Neutrophil (primary cell): ENCODE measurements around the gene NUDT8.
A peak's percentile ranks its signal among the peaks of the same experiment; 100 is the strongest.
"Not testable (repeated sequence)": the region's sequence is repeated elsewhere in the genome, so short reads cannot be mapped to it uniquely, and the experiment has no call there.

Experiments used
- H3K27ac ChIP-seq: fragments of 200-600 bp; sonication (generic); 2 replicates; pipeline ENCODE4 v1.5.1; 2016; ENCODE audit warnings: mild to moderate bottlenecking, moderate library complexity
- H3K27me3 ChIP-seq: fragments of 200-600 bp; sonication (generic); 2 replicates; pipeline ENCODE4 v1.6.0; 2016; ENCODE audit warnings: mild to moderate bottlenecking
- H3K36me3 ChIP-seq: fragments of 200-600 bp; sonication (generic); 2 replicates; pipeline ENCODE4 v1.5.1; 2017
- H3K4me1 ChIP-seq, 2 experiments: fragments of 200-600 bp in 1 of 2; sonication (generic) in 1 of 2; 1 replicate in 1 of 2; 2 replicates in 1 of 2; pipeline versions ENCODE4 v1.5.1 to v1.6.1; 2013 to 2016; ENCODE audit warnings: low read depth in 1 of 2, low read length in 1 of 2, mild to moderate bottlenecking in 1 of 2, moderate library complexity in 1 of 2; ENCODE audit not compliant: control insufficient read depth in 1 of 2, insufficient read depth in 1 of 2
- H3K4me3 ChIP-seq, 2 experiments: fragments of 200-600 bp in 1 of 2; sonication (generic) in 1 of 2; 1 replicate in 1 of 2; 2 replicates in 1 of 2; pipeline ENCODE4 v1.5.1; 2013 to 2016; ENCODE audit warnings: low read depth in 1 of 2, low read length in 1 of 2, mild to moderate bottlenecking in 1 of 2, moderate library complexity in 1 of 2
- H3K9me3 ChIP-seq: fragments of 200-600 bp; sonication (generic); 2 replicates; pipeline ENCODE4 v1.5.1; 2016
- TF ChIP-seq, protein P1 (sequence below): fragments of 200-600 bp; sonication (generic); IDR thresholded peaks from 2 replicates; pipeline ENCODE4 v1.5.1; 2016; ENCODE audit warnings: antibody characterized with exemption

Gene NUDT8

DNA sequence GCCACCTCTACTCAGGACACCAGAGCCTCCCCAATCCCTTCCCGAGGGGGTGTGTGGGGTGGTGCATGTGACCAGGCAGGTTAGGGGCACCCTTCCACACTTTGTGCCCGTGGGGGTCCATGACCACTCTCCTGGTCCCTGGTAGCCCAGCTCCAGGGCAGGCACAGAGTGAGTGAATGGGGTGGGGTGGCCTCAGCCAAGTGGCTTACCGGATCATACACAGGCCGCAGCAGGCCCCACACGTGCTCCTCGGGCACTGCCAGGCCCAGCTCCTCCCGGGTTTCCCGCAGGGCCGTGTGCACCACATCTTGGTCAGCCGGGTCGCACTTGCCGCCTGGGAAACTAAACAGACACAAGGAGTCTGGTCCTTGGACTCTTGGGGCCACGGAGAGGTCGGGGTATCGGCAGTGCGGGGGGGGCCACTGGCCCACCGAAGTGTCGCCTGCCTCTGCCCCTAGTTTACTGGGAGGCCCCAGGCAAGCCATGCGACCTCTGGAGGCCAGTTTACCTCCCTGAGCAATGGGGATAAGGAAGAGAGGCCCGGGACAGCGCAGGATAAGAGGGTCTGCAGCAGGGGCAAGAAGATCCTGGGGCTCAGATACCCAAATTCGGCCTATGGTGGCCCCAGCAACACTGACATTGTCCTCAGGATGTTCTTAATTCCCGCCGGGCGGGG, 889 bp downstream of the NUDT8 start:
- TF ChIP-seq, protein P1, sequence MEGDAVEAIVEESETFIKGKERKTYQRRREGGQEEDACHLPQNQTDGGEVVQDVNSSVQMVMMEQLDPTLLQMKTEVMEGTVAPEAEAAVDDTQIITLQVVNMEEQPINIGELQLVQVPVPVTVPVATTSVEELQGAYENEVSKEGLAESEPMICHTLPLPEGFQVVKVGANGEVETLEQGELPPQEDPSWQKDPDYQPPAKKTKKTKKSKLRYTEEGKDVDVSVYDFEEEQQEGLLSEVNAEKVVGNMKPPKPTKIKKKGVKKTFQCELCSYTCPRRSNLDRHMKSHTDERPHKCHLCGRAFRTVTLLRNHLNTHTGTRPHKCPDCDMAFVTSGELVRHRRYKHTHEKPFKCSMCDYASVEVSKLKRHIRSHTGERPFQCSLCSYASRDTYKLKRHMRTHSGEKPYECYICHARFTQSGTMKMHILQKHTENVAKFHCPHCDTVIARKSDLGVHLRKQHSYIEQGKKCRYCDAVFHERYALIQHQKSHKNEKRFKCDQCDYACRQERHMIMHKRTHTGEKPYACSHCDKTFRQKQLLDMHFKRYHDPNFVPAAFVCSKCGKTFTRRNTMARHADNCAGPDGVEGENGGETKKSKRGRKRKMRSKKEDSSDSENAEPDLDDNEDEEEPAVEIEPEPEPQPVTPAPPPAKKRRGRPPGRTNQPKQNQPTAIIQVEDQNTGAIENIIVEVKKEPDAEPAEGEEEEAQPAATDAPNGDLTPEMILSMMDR: no peak
- Histone ChIP-seq H3K27ac (peak overlapping the region; percentile 83), H3K4me1 (peaks cover 13 to 15% of the 10 kb centered on the region in 2 experiments), H3K4me3 (peak overlapping the region; percentile 74 to 80), H3K36me3 (no peaks in the 10 kb centered on the region), H3K9me3 (no peaks in the 10 kb centered on the region), H3K27me3 (peaks cover 6% of the 10 kb centered on the region)

DNA sequence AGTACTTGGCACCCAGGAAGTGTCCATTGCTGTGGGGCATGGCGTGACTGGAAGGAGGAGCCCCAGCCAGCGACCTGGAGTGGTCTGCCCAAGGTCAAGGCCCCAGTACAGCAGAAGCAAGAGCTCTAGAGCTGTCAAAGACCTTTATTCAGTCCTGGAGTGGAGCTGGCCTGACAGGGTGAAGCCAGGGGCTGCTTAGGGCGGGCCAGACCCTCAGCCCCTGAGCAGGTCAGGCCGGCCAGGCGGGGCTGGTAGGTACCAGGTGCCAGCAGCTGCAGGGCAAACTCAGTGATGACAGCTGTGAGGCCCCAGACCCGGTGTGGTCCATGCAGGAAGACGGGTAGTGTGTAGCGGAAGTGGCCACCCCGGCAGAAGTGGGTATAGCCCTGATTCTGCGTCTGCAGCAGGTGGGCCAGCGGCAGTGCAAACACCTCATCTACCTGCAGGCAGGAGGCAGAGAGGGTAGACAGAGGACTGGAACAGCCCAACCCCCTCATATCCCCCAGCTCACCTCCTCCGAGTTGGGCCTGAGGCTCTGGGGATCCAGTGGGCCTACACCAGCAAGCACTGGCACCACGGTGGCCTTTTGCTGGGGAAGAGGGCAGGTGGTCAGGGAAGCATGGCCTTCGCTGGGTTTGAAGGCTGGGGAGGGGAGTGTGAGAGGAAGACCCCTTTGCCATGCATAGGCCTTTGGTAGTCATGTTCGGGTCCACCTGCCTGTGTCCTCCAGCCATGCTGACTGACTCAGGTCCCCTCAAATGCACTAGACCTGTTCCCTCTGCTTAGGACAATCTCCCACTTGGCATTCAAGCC, 1.7 kb downstream of the NUDT8 start:
- H3K27me3 ChIP-seq: peaks cover 6% of the 10 kb centered on the region
- H3K9me3 ChIP-seq: no peaks in the 10 kb centered on the region
- H3K4me3 ChIP-seq: no peak overlapping the region
- peaks cover 13 to 15% of the 10 kb centered on the region in 2 experiments for H3K4me1 ChIP-seq
- no peaks in the 10 kb centered on the region for H3K36me3 ChIP-seq
- no peak overlapping the region for H3K27ac ChIP-seq
- TF ChIP-seq, protein P1: no peak

DNA sequence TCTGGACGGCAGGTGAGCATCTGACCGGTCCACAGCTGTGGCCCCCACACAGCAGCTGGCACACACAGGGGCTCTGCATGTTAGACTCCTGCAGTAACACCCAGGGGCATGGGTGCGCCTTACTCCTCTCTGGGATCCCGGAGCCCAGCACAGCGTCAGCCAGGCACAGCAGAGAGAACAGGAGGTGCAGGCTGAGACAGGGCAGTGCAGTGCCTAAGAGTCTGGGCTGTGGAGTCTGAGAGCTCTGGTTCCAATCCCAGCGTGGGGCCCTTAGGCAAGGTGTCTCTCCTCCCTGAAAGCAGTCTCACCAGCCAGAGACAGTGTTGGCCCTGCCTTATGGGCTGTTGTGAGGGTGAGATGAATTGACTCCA, 2.3 kb downstream of the NUDT8 start:
- no peaks in the 10 kb centered on the region for H3K36me3 ChIP-seq
- H3K27ac ChIP-seq: no peak overlapping the region
- H3K4me3 ChIP-seq: no peak overlapping the region
- no peaks in the 10 kb centered on the region for H3K9me3 ChIP-seq
- H3K4me1 ChIP-seq: peaks cover 13 to 15% of the 10 kb centered on the region in 2 experiments
- H3K27me3 ChIP-seq: peaks cover 6% of the 10 kb centered on the region
- TF ChIP-seq, protein P1: no peak

DNA sequence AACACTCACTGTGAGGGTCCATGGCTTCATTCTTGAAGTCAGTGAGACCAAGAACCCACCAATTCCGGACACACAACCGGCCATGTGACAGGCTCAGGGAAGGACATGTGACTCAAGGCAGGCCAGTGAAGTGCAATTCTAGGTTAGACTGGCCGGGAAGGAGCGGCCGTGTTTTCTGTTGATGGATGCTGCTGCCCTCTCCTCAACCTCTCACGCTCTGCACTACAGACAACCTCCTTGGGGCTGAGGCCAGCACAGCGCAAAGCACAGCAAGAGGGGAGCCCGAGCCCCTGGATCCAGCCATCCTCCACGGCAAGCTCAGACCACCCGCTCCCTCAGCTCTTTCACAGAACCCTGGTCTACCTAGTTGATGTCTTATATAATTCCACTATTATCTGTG, 2.8 kb downstream of the NUDT8 start:
- Histone ChIP-seq H3K9me3 (no peaks in the 10 kb centered on the region), H3K27ac (no peak overlapping the region), H3K36me3 (no peaks in the 10 kb centered on the region), H3K4me1 (peaks cover 13 to 15% of the 10 kb centered on the region in 2 experiments), H3K27me3 (peaks cover 6% of the 10 kb centered on the region), H3K4me3 (no peak overlapping the region)
- TF ChIP-seq, protein P1: no peak

DNA sequence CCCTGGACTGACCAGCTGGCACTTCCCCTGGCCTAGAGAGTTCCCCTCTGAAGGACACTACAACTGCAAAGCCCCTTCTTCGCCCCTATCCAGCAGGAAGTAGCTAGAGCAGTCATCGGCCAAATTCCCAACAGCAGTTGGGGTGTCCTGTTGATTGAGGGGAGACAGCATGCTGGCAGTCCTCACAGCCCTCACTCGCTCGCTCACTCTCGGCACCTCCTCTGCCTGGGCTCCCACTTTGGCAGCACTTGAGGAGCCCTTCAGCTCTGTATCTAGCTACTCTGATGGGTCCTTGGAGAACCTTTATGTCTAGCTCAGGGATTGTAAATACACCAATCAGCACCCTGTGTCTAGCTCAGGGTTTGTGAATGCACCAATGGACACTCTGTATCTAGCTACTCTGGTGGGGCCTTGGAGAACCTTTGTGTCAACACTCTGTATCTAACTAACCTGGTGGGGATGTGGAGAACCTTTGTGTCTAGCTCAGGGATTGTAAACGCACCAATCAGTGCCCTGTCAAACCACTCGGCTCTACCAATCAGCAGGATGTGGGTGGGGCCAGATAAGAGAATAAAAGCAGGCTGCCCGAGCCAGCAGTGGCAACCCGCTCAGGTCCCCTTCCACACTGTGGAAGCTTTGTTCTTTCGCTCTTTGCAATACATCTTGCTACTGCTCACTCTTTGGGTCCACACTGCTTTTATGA, 3.5 kb downstream of the NUDT8 start:
- H3K36me3 ChIP-seq, H3K27ac ChIP-seq, H3K4me3 ChIP-seq, H3K27me3 ChIP-seq, H3K9me3 ChIP-seq: not testable (repeated sequence)
- peaks cover 13 to 15% of the 10 kb centered on the region in 2 experiments for H3K4me1 ChIP-seq

DNA sequence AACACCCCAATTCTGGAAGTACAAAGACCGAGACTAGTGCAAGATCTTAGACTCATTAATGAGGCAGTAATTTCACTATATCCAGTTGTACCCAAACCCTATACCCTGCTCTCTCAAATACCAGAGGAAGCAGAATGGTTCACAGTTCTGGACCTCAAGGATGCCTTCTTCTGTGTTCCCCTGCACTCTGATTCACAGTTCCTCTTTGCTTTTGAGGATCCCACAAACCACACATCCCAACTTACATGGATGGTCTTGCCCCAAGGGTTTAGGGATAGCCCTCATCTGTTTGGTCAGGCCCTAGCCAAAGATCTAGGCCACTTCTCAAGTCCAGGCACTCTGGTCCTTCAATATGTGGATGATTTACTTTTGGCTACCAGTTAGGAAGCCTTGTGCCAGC, 5.9 kb downstream of the NUDT8 start:
- not testable (repeated sequence) for H3K27ac ChIP-seq, H3K4me3 ChIP-seq, H3K9me3 ChIP-seq, H3K4me1 ChIP-seq, H3K36me3 ChIP-seq, H3K27me3 ChIP-seq

DNA sequence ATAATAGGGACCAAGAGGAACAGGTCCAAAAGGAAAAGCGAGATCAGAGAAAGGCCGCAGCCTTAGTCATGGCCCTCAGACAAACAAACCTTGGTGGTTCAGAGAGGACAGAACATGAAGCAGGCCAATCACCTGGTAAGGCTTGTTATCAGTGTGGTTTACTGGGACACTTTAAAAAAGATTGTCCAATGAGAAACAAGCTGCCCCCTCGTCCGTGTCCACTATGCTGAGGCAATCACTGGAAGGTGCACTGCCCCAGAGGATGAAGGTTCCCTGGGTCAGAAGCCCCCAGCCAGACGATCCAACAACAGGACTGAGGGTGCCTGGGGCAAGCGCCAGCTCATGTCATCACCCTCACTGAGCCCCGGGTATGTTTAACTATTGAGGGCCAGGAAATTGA, 6.8 kb downstream of the NUDT8 start:
- not testable (repeated sequence) for H3K36me3 ChIP-seq, H3K27me3 ChIP-seq, H3K4me1 ChIP-seq, H3K9me3 ChIP-seq, H3K4me3 ChIP-seq, H3K27ac ChIP-seq

DNA sequence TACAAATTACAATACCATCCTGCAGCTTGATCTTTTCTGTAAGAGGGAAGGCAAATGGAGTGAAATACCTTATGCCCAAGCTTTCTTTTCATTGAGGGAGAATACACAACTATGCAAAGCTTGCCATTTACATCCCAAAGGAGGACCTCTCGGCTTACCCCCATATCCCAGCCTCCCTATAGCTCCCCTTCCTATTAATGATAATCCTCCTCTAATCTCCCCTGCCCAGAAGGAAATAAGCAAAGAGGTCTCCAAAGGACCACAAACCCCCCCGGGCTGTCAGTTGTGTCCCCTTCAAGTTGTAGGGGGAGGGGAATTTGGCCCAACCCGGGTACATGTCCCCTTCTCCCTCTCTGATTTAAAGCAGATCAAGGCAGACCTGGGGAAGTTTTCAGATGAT, 7.8 kb downstream of the NUDT8 start:
- not testable (repeated sequence) for H3K4me3 ChIP-seq, H3K9me3 ChIP-seq, H3K4me1 ChIP-seq, H3K27ac ChIP-seq, H3K36me3 ChIP-seq
- H3K27me3 ChIP-seq: peaks cover 12% of the 10 kb centered on the region

DNA sequence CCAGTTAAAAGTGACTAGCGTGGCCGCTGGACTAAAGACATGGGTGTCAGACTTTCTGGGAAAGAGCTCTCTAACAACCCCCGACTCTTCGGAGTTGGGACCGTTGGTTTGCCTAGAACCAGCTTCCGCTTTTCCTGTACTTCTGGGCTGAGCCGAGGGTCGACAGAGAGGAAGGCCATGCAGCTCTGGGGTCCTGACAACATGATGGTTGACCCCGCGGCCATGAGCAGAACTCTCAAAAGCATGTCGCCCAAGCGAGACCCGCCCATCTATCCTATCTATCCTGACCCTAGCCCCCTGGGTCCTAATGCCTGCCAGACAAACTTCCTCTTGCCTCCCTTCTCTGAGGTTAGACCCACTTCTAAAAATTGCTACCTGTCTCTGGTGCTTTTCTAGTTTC, 9.1 kb downstream of the NUDT8 start:
- H3K4me1 ChIP-seq, H3K27ac ChIP-seq, H3K4me3 ChIP-seq, H3K9me3 ChIP-seq, H3K36me3 ChIP-seq: not testable (repeated sequence)
- peaks cover 25% of the 10 kb centered on the region for H3K27me3 ChIP-seq
